HG02763 (cell line): ENCODE data around the gene ELMO1.
A peak's percentile ranks its signal among the peaks of the same experiment; 100 is the strongest.

Source experiments
- ATAC-seq: cut with Tn5 transposase; IDR thresholded peaks from one replicate; pipeline ENCODE4 v1.9.1; 2021; ENCODE audit warnings: mild to moderate bottlenecking, moderate library complexity; ENCODE audit not compliant: unreplicated experiment

Gene ELMO1

DNA sequence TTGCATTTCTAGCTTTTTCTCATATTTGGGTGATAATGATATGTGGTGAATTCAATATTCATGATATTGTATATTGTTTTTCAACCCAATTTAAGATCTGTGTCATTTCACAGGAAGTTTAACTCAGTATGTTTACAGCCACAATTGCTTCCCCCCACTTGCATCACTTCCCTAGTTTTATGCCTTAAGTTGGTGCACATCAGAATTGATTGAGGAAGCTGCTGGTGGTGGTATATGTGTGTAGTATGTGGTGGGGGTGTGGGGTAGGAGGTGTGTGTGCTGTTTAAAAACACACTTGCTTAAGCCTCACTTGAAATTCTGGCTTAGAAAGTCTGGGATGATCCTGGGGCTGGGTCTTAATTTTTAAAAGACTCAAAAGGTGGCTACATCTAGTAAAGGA lies 479.3 kb downstream of the ELMO1 start:
- ATAC-seq = no peak

DNA sequence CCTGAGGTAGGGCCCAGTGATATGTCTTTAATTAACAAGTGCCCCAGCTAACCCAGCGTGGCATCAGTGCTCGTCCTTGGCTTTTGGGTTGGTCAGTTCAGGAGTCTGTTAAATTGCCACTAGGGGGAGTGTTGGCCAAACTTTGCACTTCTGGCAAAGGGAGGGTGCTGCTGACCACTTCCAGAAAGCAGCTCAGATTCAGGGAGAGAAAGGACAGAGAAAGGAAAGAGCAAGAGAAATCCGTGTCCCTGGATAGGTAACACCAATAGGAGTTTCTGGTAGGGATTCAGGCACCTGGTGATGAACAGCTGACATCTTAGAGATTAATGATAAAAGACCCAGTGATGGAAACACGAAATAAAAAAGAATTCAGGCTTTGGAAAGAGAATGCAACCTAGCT lies 481.3 kb downstream of the ELMO1 start:
- no peak for ATAC-seq

DNA sequence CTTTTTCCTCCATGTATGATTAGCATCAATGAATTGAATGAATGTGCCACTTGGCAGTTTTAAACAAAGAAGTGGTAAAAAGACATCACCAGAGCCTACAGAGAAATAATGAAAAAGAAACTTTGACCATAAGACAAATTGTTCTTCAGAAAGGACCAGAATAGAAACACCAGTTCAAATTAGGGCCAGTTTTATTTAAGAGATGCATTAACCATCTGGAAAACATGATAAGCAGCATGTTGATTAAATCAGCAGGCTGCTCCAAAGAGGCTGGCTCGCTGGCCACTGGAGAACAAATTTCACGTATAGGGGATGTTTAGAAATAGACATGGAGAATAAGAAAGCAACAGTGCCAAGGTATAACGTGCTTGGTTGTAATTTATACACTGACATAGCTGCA lies 482.0 kb downstream of the ELMO1 start:
- no peak for ATAC-seq

DNA sequence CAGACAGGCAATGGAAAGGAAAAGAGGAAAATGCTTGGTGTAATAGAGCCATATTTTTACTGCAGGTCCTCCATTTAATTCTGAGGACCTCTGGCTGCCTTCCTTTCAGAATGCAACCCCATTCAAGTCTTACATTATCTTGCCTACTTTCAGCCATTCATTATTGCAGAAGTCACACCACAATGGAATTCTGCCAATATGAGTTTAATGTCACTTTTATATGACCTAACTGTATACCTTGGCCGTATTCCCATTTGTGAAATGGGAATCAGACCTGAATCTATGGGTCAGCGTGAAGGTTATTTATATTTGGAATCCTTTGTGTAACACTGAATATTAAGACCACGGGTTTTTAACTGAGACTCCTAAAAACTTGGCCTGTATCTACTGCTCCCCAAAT lies 482.6 kb downstream of the ELMO1 start:
- no peak for ATAC-seq

DNA sequence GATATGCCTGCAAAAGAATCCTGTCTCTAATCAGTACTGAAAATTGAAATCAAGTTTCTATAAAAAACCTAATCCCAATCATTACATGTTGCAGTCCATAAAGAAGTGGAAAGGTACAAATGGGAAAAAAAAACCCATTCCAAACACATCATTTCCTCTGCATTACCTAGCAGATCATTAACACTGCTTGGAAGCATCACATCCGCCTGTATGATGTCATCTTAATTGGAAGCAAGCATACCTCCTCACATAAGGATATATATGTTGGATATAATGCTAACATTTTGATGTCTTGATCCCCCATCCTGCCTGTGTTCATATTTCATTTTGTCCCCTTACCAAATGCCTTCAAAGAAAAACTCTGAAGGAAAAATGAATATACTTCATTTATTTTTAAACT lies 483.0 kb downstream of the ELMO1 start:
- no peak for ATAC-seq

DNA sequence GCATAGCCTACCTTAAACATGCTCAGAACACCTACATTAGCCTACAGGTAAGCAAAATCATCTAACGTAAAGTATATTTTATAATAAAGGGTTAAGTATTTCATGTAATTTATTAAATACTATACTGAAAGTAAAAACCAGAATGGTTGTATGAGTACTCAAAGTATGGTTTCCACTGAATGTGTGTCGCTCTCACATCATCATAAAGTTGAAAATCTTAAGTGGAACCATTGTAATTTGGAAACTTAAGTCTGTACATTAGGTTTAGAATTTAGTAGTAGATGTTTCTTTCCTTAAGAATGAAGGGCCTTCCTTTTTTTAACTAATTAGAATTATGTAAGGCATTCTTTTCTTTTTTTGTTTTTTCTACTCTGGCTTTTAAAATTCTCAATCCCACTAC lies 484.4 kb downstream of the ELMO1 start:
- ATAC-seq = no peak

DNA sequence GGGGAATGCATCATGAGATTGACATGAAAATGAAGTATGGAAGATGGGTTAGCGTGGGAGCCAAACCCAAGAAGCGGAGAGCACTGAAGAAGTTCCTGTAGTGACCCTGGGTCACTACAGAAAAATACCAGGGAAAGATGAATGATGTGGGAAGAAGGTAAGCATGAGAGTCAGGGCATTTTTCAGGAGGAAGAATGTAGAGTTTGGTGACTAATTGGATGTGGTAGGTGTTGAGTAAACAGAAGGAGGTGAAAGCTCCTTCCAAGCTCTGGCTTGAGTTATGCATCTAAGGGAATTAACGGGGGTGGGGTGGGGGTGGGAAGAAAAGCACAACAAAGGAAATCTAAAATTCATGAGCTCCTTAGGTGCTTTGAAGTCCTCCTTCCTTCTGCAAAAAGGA lies 486.3 kb downstream of the ELMO1 start:
- no peak for ATAC-seq

DNA sequence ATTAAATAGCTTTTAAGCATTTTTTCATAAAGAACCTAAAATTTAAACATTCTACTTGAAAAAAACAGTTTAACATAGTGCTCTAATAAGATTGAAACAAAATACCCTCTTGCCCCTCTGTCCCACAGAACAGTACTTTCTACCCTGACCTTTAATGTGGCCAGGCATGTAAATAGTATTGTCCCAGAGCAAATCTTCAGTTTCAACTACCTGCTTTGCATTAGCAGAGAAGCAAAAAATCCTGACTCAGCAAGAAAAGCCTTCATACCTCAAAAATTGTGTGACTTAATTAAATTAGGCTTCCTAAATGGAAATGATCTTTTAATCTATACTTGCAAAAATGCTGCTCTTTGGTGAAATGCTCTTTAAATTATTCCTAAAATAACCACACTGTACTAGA lies 487.0 kb downstream of the ELMO1 start:
- no peak for ATAC-seq

DNA sequence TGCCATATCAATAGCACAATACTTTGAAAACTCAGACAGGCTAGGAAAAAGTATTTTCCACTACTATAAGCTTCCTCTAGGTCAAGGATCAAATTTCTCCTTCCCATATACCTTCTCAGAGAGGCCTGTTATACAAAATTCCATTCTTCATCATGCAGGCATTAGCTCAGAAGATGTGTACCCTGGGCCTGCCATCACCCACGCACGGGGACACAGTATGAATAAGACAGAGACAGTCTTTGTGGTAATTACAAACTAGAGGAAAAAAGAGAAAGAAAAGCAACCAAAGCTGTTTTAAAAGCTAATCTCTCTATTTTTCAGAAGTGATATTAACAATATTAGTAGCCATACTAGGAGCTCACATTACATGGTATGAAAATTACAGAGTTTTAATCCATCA lies 487.6 kb downstream of the ELMO1 start:
- ATAC-seq = no peak

DNA sequence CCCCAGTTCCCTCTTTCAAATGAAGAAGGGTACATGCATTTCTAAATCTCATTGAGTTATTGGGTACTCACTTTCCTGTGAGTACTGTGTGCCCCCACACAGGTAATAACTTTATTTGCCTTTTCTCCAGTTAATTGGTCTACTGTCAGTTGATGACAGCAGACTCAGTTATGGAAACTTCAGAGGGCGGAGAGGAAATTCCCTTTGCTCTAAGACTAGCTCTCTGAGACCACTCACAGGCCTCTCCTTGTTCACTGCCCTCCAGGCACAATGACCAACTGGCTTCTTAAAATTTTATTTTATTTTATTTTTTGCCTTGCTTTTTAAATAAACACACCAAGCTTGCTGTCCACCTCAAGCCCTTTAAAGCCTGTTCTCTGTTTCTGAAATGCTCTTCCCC lies 488.6 kb downstream of the ELMO1 start:
- no peak for ATAC-seq

DNA sequence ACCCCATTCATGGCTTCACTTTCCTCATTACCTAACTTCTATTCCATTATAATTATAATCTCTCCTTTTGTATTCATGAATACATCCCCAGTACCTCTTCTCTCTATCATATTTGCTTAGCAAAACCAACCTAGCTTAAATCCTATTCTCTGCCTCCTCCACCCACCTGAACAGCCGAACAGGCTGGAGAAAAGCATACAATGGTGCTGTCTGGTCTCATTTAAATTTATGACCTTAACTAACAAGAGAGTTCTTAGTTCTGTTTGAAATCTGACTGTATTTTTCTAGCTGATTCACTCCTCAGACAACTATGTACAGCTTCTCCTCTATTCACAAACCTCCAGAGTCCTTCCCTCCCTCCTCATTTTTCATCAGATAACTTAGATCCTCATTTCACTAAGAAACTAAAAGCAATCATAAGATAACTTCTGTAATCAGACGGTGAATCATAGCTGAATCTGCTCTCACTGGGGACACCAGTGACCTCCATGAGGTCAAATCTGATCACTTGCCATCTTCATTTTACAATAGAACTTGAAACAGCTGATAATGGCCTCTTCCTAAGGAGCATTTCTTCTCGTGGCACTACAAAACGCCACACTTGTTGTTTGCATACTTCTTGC lies 490.4 kb downstream of the ELMO1 start:
- no peak for ATAC-seq

DNA sequence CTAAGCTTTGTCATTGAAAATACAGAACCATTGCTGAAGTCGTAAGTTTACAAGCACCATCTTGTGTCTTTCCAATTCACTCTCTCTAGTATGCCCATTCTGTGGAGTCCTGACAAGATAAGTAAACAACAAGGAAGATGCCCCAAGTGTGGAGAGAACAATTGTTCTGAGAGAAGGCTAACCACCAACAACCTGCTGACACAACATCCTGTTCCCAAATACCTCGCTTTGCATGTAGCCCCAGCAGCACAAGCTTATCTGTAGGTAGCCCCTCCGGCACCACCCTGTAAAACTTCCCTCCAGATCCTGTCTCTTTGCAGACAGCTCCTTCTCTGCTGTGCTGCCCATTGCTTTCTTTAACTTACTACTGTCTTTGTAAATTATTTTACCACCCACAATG lies 491.0 kb downstream of the ELMO1 start:
- ATAC-seq = no peak

DNA sequence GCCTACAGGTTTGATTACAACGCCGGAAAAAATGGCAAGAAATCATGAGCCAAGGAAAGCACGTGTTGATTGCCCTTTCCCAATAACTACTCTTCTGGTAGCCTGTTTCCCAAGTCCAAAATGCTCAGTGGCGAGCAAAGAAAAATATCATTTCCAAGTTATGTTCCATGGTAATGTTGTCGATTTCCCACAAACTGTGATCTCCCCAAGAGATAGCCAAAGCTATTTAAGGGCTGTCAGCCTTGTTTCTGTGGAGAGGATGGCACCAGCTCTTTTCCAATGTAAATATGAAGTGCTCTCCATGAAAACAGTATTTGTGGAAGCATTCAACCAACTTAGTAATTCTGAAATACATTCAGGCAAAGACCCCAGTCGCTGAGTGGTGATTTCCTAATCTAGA lies 491.9 kb downstream of the ELMO1 start:
- ATAC-seq = no peak

DNA sequence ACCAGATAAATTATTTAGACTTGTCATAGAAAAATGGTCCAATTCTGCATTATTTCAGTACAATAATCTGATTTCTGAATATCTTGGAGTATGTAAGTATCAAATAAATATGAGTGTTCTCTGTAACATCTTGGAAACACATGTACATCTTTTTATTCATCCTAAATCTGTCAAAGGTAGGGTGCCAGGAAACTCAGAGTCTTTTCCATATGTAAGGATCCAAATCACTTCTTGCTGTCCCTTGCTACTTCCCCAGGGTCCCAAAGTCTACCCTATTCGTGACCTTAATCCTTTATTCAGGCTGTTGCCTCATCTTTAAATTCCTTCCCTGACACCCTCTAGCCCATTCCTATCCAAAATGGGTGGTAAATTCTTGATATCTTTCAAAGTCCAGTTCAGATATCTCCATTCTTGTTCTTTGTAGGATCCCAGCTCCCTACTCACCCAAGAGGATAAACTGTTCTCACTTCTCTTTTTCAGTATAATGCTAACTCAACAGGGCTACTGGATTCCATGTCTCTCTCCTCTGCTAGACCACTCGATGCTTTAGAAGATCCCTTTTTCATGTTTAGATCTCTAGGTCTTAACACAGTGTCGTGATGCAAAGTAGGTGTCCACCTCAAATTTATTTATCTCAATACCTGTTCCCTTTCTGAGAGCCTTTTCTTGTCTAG lies 493.1 kb downstream of the ELMO1 start:
- no peak for ATAC-seq

DNA sequence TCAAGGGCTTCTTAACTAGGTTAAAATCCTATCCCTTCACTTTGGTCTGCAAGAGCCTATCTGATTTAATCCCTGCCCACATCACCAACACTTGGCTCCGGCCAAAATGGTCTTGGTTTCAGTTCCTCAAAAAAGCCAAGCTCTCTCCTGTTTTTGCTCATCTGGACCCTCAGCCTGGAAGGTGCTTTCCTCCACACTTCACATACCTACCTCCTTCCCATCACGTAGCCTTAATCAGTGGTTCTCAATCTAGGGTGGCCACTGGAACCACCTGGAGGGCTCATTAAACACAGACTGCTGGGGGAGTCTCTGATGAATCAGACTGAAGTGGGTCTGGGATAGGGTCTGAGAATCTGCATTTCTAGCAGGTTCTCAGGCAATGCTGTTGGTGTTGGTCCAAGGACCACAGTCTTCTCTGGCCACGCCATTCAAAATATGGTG lies 497.4 kb downstream of the ELMO1 start:
- ATAC-seq = peak; percentile 88

DNA sequence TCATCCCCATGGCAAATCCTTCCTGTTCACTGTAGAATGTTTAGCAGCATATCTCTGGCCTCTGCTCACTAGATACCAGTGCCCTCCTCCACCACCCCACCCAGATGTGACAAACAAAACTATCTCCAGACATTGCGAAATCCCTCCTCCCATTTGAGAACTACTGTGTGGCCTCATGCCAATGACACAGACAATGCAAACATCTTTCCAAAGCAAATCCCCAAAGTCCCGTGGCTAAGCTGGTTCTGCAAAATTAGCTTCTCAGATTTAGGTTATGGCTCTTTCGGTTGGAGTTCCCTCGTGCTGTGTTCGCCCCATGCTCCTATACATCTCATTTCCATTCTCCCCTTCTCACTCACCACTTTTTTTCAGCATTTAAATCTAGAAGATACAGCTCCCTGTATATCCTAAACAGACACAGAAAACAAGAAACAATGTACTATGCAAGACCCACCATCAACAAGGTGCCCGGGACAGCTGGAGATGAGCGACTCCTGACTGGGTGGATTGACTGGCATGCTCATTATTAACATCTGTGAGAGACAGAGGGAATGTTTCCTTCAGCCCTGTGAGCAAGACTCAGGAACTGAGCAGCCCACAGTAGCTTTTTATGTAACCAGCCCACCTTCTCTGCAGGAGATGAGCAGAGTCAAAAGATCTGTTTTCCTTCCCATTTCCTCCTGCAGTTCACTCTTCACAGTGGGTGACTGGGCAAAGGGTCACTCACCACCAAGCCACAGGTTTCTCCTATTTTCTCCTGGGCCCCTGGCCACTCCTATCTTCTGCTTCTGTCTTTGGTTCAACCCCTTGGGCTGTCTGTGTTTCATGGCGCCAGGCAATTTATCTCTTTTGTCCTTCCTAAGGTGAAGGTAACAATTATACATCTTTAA lies 498.7 kb downstream of the ELMO1 start:
- no peak for ATAC-seq

DNA sequence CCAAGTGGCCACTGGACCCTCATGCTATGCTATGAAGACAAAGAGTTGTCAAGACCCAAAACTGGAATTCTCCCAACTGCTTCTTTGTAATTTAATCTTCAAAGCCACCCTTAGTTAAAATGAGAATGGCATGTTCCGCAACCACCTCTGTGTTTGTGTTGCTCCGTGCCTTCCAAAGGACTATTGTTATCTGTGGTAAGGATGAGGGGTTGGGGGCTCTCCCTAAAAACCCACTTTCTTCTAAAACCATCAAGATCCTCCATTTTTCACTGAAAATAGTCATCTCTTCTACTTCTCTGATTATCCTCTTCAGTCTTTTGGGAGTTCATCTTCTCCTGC lies 502.3 kb downstream of the ELMO1 start:
- ATAC-seq = no peak

DNA sequence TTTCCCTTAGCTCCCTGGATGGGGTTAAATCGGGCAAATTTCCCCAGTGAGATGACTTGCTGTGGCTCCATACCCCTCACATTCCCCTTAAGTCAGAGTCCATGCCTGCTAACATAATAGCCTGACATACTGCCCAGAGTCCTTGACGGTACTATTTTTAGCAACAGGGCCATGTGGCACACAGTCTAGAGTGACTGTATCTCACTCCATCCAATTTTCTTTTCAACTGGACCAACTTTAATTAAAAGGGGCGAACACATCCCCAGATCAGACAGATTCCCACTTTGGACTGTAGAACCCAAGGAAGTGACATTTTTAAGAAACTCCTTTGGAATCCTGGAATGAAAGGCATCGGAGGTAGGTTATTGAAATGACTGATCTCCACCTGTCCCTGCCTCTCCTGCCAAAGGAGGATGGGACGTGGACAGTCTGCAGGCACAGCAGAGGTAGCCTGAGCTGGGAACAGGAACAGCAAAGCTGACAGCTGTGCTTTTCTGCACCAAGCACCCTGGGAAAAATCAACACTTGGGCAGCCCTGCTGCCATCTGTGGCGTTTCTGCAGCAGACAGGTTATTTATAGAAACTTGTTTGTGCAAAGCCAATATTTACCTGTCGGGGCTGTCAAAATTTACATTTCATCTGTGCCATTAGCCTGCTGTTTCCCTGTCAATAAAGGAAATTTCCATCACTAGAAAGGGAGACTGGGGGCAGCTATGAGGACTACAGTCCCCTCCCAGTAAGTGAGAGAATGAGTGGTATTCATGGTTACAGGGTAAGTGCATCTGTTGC lies 502.9 kb downstream of the ELMO1 start:
- ATAC-seq = no peak

DNA sequence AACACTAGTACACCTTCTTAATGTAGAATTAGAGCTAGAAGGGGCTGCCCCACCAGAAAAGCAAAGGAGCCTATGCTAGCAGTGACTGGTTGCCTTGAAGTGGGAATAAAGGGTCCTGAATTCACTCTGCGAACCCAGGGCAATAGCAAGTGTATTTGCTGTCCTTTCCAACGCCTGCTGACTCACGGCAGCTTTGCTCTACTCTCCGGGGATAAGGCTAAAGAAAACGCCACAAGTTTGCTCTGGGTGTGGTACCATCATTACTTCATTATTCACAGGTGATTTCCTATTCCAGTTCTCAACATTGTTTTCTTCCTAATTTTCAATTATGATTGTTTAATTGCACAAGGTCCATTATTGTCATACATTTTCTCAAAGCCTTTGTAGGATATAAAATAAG lies 503.8 kb downstream of the ELMO1 start:
- no peak for ATAC-seq

DNA sequence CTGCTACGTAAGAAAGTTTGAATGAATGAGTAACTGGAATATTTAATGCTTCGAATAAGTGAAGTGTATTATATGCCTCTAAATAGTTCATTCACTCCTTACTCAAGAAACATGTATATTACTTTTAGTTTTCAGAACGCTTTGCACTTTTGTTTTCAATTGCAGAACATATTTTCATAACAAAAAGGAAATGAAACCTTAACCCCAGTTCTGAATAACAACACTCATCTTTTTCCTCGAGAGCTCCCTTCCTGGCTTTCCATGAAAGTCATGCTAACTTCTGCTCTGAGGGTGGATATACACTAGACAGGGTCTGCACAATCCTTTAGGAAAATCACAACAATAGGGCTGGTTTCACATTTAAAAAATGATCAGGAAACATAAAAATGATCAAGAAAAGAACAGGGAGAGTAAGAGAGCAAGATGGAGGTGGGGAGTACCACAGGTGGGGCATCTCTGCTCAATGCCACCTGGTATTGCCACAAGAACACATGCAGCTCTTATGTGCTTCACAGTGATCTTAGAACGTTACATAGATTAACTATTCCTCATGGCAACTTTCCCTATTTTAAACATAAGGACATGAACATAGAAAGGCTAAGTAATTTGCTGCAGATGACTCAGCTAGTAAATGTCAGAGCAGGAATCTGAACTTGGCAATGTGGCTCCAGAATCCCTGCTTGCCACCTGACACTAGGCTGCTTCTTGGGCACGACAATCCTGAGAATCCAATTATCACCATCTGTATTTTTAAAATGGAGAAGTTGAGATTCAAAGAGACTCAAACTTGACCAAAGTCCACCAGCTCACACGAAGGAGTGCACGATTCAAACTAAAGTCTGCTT lies 504.9 kb downstream of the ELMO1 start:
- peak; percentile 56 for ATAC-seq
